Upper lobe of right lung (tissue), 1 donor: ENCODE measurements around the gene EXOC6. TPM values are rescaled to one million over a fixed set of nuclear protein-coding genes. Genes with fewer than 3 reads are reported as not detected.

Experiments used
- ATAC-seq: fragments of 200-7000 bp; cut with Tn5 transposase; one replicate; pipeline ENCODE4 v1.9.1; 2020; ENCODE audit warnings: mild to moderate bottlenecking, moderate library complexity
- DNase-seq: peaks from one replicate; pipeline ENCODE4 v3.0.0-alpha.2; 2020
- H3K27ac ChIP-seq: fragments of 200-600 bp; one replicate; pipeline ENCODE4 v1.8.0; 2022
- H3K27me3 ChIP-seq: fragments of 200-600 bp; one replicate; pipeline ENCODE4 v1.8.0; 2022; ENCODE audit warnings: mild to moderate bottlenecking
- H3K36me3 ChIP-seq: fragments of 200-600 bp; one replicate; pipeline ENCODE4 v1.8.0; 2022
- H3K4me1 ChIP-seq: fragments of 200-600 bp; one replicate; pipeline ENCODE4 v1.8.0; 2022
- H3K4me3 ChIP-seq: fragments of 200-600 bp; one replicate; pipeline ENCODE4 v1.8.0; 2022; ENCODE audit warnings: mild to moderate bottlenecking
- H3K9me3 ChIP-seq: fragments of 200-600 bp; one replicate; pipeline ENCODE4 v1.8.0; 2022
- CTCF ChIP-seq: fragments of 200-600 bp; IDR thresholded peaks from one replicate; pipeline ENCODE4 v1.8.0; 2022; ENCODE audit warnings: antibody characterized with exemption
- intact Hi-C: fragments of 100-400 bp; cut with DNase I; formaldehyde crosslinking; loops from one replicate; pipeline ENCODE4 v1.11.0; 2022
- total RNA-seq: library from RNA; stranded (reverse); fragmentation: NEBNext Ultra II Directional; extraction: Animal tissue kit (Norgen Biotek cat#: 25700); gene quantifications from one replicate; pipeline ENCODE4 v1.2.1, GENCODE V29; 2021
- donor health status: DM: no; HTN: yes; CAD: no; lungs with severe emphysema.

The EXOC6 gene
- total RNA-seq, 1 donor from 2014 or later = 24.9 TPM

DNA sequence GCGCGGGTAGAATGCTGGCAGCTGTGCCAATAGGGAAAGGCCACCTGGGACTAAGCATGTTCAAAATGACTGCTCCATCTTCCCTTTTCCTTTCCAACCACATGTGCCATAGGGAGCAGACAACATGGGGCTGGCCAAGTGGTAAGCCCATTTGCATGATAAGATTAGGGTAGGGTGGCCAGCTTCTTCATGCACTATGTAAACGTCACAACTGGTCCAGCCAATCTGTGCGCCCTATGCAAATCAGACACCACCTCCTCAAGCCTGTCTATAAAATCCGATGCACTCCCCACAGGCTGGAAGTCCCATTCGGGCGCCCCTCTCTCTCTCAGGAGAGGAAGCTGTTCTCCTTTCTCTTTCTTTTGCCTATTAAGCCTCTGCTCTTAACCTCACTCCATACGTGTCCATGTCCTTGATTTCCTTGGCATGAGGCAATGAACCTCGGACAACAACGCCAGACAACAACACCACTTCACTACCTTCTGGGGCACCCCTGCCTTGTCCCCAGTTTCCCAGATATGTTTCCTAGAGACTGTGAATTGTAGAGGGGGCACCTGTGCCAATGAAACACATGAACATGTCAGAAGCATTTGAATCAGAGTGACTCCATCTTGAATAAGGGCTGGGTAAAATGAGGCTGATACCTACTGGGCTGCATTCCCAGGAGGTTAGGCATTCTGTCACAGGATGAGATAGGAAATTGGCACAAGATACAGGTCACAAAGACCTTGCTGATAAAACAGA lies 19.1 kb upstream of the EXOC6 start:
- intact Hi-C loops = no loop called here
- no peak overlapping the region for H3K27ac ChIP-seq
- no peak overlapping the region for H3K4me3 ChIP-seq
- H3K36me3 ChIP-seq = no peaks in the 10 kb centered on the region
- H3K4me1 ChIP-seq = peaks cover 5% of the 10 kb centered on the region
- DNase-seq (no peak), ATAC-seq (no peak)
- H3K9me3 ChIP-seq = no peaks in the 10 kb centered on the region
- H3K27me3 ChIP-seq = no peaks in the 10 kb centered on the region
- no peak for TF ChIP-seq CTCF

DNA sequence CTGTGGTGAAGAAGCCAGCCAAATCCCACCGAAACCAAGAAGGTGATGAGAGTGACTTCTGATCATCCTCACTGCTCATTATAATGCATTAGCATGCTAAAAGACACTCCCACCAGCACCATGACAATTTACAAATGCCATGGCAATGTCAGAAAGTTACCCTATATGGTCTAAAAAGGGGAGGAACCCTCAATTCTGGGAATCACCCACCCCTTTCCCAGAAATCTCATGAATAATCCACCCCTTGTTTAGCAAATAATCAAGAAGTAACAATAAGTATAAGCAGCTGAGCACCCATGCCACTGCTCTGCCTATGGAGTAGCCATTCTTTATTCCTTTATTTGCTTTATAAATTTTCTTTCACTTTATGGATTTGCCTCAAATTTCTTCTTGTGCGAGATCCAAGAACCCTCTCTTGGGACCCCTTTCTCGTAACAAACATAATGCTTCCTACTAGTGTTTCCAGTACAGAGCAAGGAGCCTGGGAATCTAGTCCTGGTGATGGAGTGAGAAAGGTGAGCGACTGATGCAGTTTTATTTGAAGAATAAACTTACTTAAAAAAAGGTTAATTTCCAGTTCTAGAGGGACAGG lies 18.4 kb upstream of the EXOC6 start:
- Histone ChIP-seq H3K27ac (no peak overlapping the region), H3K9me3 (no peaks in the 10 kb centered on the region), H3K4me3 (no peak overlapping the region), H3K27me3 (no peaks in the 10 kb centered on the region), H3K4me1 (peaks cover 5% of the 10 kb centered on the region), H3K36me3 (no peaks in the 10 kb centered on the region)
- ATAC-seq (no peak), DNase-seq (no peak)
- TF ChIP-seq CTCF = no peak
- intact Hi-C loops = no loop called here

DNA sequence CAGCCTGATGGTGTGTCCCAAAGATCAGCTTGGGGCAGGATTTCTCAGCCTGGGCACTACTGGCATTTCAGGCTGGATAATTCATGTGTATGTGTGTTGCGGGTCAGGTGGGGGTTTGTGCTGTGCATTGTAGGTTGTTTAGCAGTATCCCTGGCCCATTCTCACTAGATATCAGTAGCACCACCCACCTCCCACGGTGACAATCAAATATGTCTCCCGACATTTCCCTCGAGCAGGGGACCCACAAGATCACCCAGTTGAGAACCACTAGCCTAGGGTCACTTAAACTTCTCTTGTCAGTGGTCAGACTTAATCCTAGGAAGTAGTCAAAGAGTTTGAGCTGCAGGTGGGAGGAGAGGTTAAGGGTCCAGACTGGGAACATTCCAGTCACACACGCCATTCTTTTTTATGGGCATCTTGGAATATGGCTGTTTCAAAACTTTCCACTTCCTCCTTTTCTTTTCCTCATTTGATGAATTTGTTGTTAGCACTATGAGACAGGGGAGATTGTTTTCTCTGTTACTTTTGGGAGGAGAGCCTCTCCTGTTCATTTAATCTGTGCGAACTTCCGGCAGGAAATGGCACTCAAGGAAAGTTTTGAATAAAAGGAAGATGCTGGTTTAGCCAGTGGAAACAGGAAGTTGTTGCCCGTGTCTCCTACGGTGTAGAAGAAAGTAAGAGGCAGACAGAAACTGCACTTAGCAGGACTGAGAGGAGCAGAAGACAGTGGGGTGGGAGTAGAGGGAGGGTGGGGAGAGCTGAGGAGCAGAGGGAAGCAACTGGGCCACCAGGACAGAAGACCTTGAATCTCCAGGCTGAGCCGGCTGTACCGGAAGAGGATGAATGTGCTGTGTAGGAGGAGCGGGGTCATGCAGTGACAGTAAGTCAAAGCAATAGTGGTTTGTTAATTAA lies 17.6 kb upstream of the EXOC6 start:
- H3K36me3 ChIP-seq = no peaks in the 10 kb centered on the region
- H3K27me3 ChIP-seq = no peaks in the 10 kb centered on the region
- no peak for TF ChIP-seq CTCF
- H3K4me3 ChIP-seq = peak overlapping the region; percentile 41
- peaks cover 5% of the 10 kb centered on the region for H3K4me1 ChIP-seq
- peak overlapping the region; percentile 59 for H3K27ac ChIP-seq
- no peaks in the 10 kb centered on the region for H3K9me3 ChIP-seq
- DNase-seq (no peak), ATAC-seq (peak; percentile 84)
- intact Hi-C loops = no loop called here

DNA sequence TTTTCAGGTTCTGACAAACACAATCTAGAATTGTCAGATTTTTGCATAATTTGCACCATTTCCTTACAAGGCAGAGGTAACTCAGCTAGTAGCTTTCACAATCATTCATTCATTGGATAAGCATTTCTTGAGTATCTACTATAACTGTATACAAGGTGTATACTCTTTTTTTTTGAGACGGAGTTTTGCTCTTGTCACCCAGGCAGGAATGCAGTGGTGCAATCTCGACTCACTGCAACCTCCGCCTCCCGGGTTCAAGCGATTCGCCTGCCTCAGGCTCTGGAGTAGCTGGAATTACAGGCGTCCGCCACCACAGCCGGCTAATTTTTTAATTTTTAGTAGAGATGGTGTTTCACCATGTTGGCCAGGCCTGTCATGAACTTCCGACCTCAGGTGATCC lies 16.2 kb upstream of the EXOC6 start:
- no peak for TF ChIP-seq CTCF
- Histone ChIP-seq H3K4me3 (peak overlapping the region; percentile 41), H3K9me3 (no peaks in the 10 kb centered on the region), H3K27me3 (no peaks in the 10 kb centered on the region), H3K4me1 (peaks cover 5% of the 10 kb centered on the region), H3K36me3 (no peaks in the 10 kb centered on the region), H3K27ac (no peak overlapping the region)
- intact Hi-C loops = no loop called here
- DNase-seq (no peak), ATAC-seq (no peak)

GRCh38 chr10:92832998-92833650 lies 15.2 kb upstream of the EXOC6 start:
- no peak for TF ChIP-seq CTCF
- Histone ChIP-seq H3K27ac (no peak overlapping the region), H3K4me1 (peaks cover 5% of the 10 kb centered on the region), H3K9me3 (no peaks in the 10 kb centered on the region), H3K36me3 (no peaks in the 10 kb centered on the region), H3K4me3 (peak overlapping the region; percentile 41), H3K27me3 (no peaks in the 10 kb centered on the region)
- intact Hi-C loops = no loop called here
- DNase-seq (no peak), ATAC-seq (peak; percentile 66)
